Activated CD8-positive, alpha-beta memory T cell treated with anti-CD3 and anti-CD28 coated beads for 24 hours (primary cell): ENCODE results near the gene HSPBP1.
"Not testable (repeated sequence)": the region's sequence is repeated elsewhere in the genome, so short reads cannot be mapped to it uniquely, and the experiment has no call there.

Experiments
- DNase-seq: peaks from one replicate; pipeline ENCODE4 v3.0.0-alpha.2; 2020

The HSPBP1 gene

DNA sequence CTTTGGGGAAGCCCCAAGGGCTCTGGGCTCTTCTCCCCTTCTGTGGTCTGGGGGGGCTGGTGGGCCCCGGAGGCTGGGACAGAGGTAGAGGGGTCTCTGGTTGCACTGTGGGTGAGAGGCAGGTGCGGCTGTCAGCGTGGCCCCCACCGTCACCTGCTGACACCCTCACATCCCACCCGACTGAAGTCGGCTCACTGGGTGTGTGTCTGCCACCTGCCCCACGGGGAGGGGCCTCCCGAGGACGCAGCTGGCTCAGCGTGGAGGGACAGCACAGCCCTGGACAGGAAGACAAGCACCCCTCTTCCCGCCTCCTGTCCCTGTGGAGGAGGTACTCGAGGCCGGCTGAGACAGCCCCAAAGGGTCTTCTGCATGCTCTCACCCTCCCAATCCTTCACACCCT, 49.1 kb downstream of the HSPBP1 start:
- DNase-seq, result no peak

DNA sequence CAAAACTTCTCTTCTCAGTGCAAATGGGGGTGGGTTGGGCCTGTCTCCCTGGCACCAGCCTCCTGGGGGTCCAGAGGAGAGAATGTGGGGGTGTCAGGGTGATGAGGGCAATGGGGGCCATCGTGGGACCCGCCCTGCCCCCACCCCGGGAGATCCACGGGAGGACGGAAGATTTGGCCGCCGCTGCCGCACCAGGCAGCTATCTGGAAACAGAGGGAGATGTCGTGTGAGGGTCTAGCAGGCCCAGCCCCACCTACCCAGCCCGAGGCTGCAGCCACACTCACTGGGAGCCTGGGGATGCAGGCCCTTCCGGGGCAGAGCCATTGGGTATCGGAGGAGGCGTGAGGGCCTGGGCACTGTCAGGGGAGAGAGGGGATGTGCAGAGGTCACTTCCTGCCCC, 49.6 kb downstream of the HSPBP1 start:
- DNase-seq, result no peak

GRCh38 chr19:55229789-55230182, 50.1 kb downstream of the HSPBP1 start:
- DNase-seq, result no peak

DNA sequence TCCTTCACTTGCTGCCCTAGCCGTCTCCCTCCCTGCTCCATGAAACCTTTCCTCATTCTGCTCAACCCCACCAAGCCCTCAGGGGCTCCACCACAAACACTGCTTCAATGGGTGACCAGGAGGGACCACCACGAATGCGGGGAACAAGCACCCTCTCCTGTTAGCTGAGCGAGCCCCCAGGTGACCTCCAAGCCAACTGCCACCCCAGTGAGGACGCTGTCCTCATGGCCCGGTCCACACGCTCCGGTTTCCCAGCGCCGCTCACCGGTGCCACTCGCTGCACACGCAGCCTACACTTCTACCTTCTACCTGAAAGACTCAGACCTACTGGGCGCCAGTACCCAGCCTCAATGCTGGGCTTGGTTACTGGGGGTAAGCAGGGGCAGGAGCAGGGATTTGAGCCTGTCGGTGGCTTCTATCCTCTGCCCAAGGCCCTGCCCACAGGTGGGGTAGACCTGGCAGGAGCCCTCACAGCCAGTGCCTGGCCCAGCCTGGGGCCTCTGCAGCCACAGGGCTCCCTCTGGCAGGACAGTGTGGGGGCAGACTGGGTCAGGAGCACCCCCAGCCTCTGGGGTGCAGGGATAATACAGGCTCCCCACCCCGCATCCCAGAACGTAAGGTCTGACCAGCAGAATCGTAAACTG, 50.6 kb downstream of the HSPBP1 start:
- DNase-seq, result no peak

GRCh38 chr19:55228403-55229031, 51.4 kb downstream of the HSPBP1 start, which contains the start of gene TMEM86B:
Gene TMEM86B (minus strand): TSS chr19:55228763. CDS start chr19:55228741, 22 bp downstream.
- no peak for DNase-seq

- no peak for DNase-seq
Measured at GRCh38 chr19:55228015-55228391, 51.9 kb downstream of the HSPBP1 start.

DNA sequence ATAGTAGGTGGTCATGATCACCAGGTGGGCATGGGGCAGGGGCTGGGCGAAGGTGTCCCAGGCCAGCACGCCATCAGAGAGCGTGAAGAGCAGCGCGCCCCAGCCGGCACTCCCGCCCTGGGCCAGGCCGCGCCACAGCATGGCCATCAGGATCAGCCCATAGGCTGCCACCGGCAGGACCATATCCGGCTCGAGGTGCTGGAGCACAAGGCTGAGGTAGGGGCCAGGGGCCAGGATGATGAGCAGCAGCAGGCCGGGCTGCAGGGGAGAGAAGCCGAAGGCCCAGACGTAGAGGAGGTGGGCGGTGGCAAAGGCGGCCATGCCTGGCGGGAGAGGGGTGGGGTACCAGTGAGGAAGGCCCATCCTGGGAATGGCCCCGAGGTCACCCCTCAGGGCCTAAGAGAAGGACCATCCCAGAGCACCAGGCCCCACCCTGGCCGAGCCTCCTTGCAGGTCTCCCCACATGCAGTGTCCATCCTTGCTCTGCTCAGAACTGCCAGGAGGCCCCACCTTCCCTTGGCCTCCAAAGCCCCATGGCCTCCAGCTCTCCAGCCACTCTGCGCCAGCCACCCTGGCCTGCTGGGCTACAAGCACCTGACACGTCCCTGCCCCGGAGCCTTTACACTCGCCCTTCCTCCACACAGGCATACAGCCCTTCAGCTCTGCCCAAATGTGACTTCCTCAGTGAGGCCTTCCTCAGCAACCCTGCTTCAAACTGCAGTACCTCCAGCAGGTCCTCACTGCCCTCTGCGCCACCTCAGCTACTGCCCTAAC, 52.5 kb downstream of the HSPBP1 start:
- DNase-seq, result no peak

DNA sequence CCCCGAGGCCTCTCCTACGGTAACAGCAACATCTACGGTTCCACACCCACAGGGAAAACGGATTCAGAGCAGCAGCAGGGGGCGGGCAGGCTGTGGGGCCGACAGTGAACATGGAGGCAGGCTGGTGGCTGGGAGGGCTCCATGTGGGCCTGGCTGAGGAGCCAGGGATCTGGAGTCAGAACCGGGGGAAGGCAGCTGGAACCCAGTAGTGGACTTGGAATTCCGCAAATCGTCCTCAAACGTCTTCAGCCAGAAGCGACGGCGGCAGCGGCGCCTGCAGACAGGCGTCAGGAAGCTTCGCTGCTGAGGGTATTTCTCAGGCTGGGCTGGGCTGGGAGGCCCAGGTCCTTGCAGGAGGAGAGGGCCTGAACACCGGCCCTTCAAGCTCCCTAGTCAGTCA, 53.1 kb downstream of the HSPBP1 start:
- DNase-seq, result no peak

- DNase-seq, result no peak
Measured at GRCh38 chr19:55226273-55226672, 53.6 kb downstream of the HSPBP1 start.

DNA sequence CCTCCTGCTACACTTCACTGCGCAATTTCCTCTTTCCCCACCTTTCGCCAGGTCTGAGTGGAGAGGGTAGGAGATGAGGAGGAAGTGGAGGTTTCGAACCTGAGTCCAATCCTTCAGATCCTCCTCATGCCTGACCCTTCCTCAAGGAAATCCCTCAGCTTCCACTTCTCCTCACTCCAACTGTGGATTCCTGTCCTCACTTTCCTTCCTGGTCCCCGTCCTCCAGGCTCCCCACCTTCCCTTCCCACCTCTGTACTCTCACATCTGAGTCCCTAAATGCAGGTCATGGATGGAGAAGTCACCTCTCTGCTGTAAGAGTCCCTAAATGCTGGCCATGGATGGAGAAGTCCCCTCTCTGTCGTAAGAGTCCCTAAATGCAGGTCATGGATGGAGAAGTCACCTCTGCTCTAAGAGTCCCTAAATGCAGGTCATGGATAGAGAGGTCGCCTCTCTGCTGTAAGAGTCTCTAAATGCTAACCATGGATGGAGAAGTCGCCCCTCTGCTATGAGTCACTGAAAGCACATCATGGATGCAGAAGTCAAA, 54.4 kb downstream of the HSPBP1 start:
- no peak for DNase-seq

DNA sequence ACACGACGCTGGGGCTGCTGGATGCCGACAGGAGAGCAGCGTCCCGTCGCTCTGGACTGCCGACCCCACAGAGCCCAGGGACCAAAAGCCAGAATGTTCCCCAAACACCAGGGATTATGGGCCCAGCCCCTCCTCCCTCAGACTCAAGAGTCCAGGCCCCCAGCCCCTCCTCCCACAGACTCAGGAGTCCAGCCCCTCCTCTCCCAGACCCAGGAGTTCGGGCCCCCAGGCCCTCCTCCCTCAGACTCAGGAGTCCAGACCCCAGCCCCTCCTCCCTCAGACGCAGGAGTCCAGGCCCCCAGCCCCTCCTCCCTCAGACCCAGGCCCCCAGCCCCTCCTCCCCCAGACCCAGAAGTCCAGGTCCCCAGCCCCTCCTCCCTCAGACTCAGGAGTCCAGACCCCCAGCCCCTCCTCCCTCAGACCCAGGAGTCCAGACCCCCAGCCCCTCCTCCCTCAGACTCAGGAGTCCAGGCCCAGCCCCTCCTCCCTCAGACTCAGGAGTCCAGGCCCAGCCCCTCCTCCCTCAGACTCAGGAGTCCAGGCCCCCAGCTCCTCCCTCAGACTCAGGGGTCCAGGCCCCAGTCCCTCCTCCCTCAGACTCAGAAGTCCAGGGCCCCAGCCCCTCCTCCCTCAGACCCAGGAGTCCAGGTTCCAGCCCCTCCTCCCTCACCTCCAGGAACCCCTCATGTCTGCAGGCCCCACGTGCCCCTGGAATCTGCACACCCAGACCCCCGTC, 55.1 kb downstream of the HSPBP1 start:
- DNase-seq, result not testable (repeated sequence)

DNA sequence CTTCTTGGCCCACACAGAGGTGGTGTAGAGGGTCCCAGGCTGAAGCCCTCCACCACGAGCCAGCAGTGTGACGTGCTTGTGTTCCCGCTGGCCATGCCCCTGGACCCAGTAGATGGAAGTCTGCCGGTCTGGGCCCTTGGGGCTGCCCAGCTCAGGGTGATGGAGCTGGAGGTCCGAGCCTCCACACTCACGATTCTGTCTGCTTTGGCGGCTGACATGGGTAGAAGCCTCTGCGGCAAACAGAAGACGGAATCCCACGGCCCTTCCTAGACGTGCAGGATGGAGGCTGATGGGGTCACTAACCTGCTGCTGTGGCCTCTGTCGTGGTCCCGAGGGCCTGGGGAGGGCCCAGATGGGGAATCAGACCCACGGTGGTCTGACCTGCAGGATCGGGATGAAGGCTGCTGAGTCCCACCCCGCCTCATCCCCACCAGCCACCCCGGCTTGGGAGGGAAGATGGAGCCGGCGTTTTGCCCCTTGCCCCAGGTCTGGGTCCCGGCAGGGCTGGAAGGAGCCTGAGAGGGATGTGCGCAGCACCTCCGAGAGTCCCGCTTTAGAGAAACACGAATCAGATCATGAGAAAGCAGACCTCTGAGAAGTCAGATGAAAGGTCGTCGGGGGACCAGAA, 55.8 kb downstream of the HSPBP1 start:
- DNase-seq, result no peak

- no peak for DNase-seq
Measured at GRCh38 chr19:55223291-55224037, 56.4 kb downstream of the HSPBP1 start.

- DNase-seq, result no peak
Measured at GRCh38 chr19:55220525-55220924, 59.4 kb downstream of the HSPBP1 start.

DNA sequence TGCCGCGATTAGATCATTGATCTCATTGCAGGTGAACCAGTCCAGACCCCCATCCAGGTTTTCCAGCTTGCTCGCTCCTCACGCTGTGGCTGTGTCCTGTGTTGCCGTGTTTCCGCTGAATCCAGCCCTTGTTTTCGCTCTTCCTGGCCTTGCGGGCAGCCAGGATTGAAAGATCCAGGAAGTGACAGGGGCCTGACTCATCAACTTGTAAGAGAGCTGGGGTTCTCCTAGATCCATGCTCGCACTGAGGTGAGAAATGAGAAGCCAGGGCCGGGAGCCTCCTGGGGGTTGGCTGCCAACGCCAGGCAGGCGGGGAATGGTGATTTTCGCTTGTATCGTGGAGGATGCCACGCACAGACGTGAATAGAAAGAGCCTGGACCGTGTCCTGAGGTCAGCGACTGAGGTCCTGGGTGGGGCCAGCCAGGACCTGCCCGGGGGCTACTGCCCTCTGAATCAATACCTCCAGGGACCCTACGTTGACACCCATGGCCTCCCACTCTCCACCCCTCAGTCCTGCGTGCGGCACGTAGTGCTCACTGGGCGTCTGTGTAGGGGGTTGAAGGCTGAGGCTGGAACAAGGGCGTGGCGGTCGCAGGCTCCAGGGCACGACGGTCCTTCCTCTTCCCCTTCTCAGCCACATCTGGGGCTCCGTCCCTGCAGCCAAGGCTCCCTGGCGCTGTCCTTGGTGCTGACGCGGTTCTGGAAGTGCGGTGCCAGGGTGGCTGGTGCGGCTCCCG, 63.3 kb downstream of the HSPBP1 start:
- peak; percentile 77 for DNase-seq

DNA sequence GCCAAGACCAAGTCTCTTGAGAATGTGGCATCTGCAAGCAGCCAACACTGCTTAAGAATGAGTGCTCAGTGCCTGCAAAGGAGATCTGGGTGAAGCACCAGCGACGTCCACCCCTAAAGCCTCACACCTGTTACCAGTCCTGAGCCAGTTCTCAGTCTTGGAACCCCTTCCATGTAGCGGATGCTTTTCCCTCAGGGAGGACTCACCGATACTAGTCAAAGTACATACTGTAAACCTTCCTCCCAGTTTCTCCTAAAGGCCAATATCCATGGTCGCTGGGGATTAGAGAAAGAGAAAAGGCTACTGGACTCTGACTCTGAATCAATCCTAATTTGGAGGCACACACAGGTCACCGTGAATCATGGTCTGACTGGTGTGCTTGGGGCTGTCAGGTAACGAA, 66.4 kb downstream of the HSPBP1 start:
- no peak for DNase-seq

DNA sequence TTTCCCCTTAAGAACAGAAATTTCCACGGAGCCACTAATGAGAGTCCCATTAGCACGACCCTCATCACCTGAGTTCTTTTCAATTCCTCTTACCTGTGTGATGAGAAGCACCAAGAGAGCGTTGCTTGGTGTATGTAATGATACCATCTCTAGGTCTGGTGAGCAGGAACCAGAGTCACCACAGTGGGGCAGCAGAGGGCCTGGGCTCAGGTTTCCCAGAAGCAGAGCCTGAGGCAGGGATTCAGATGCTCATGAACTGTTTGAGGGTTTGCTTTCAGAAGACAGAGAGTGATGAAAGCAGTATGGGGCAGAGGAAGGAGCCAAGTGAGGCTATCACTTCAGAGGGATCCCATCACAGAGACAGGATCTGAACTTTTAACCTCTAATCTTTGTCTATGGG, 67.5 kb downstream of the HSPBP1 start:
- DNase-seq, result peak; percentile 69
